Stimulated activated CD8-positive, alpha-beta memory T cell treated with anti-CD3 and anti-CD28 coated beads, Interleukin-4, amount 100 ng/mL, for 4 hours (primary cell): ENCODE results near the gene RNF148.
"Not testable (repeated sequence)": the region's sequence is repeated elsewhere in the genome, so short reads cannot be mapped to it uniquely, and the experiment has no call there.

Source experiments
- DNase-seq, 2 donors: peaks; one replicate each; pipeline ENCODE4 v3.0.0-alpha.2; 2020; ENCODE audit warnings: low read depth in 2 of 2, low spot score in 1 of 2

Gene RNF148

GRCh38 chr7:122691569-122692235 is 11.0 kb downstream of the RNF148 start:
- no peak for DNase-seq

GRCh38 chr7:122689346-122690109 is 13.2 kb downstream of the RNF148 start:
- no peak for DNase-seq

- no peak for DNase-seq
These were observed 14.2 kb downstream of the RNF148 start for GRCh38 chr7:122688400-122688998.

GRCh38 chr7:122686360-122686878 is 16.3 kb downstream of the RNF148 start:
- no peak for DNase-seq

GRCh38 chr7:122684504-122684903 is 18.2 kb downstream of the RNF148 start:
- no peak for DNase-seq

- no peak for DNase-seq
These were observed 19.7 kb downstream of the RNF148 start for GRCh38 chr7:122682815-122683550.

- DNase-seq, result not testable (repeated sequence)
These were observed 21.5 kb downstream of the RNF148 start for GRCh38 chr7:122681186-122681585.

GRCh38 chr7:122679813-122680212 is 22.9 kb downstream of the RNF148 start:
- no peak for DNase-seq

GRCh38 chr7:122679269-122679709 is 23.4 kb downstream of the RNF148 start:
- DNase-seq, result not testable (repeated sequence)

- no peak for DNase-seq
These were observed 25.6 kb downstream of the RNF148 start for GRCh38 chr7:122677149-122677548.

GRCh38 chr7:122676466-122676865 is 26.3 kb downstream of the RNF148 start:
- no peak for DNase-seq

- no peak for DNase-seq
These were observed 27.1 kb downstream of the RNF148 start for GRCh38 chr7:122675621-122676020.

GRCh38 chr7:122675011-122675410 is 27.7 kb downstream of the RNF148 start:
- no peak for DNase-seq

- no peak for DNase-seq
These were observed 28.2 kb downstream of the RNF148 start for GRCh38 chr7:122674502-122674901.

GRCh38 chr7:122673951-122674350 is 28.8 kb downstream of the RNF148 start:
- DNase-seq, result no peak

- DNase-seq, result no peak
These were observed 30.2 kb downstream of the RNF148 start for GRCh38 chr7:122672536-122672935.

GRCh38 chr7:122663733-122664132 is 39.0 kb downstream of the RNF148 start:
- no peak for DNase-seq

GRCh38 chr7:122658856-122659255 is 43.9 kb downstream of the RNF148 start:
- no peak for DNase-seq

- DNase-seq, result no peak
These were observed 49.0 kb downstream of the RNF148 start for GRCh38 chr7:122653685-122654084.

- no peak for DNase-seq
These were observed 49.8 kb downstream of the RNF148 start for GRCh38 chr7:122652876-122653275.
